H1 (cell line): ENCODE data around the gene EPB41L4B. TPM values are rescaled to one million over a fixed set of nuclear protein-coding genes. Genes with fewer than 3 reads are reported as not detected.
A peak's percentile ranks its signal among the peaks of the same experiment; 100 is the strongest.

Experiments used
- CTCF ChIA-PET: fragments of 300-600 bp; sonication (Branson Sonifier 250); formaldehyde crosslinking; loops from one replicate; lab custom pipeline; 2021; ENCODE audit not compliant: partially characterized antibody; lab: Charles Lee
- POLR2A ChIA-PET: fragments of 300-600 bp; sonication (Branson Sonifier 250); formaldehyde crosslinking; loops from one replicate; lab custom pipeline; 2021; ENCODE audit warnings: inconsistent platforms; ENCODE audit not compliant: partially characterized antibody; lab: Charles Lee
- DNase-seq, 2 experiments: peaks; one replicate each; pipeline versions ENCODE4 v3.0.0 to v3.0.0-alpha.2; 2010 to 2022; ENCODE audit warnings: low spot score in 2 of 2, low read depth in 1 of 2, mixed read lengths in 1 of 2
- FAIRE-seq: peaks from 2 replicates; lab custom pipeline; 2011; peaks lifted over from hg19 to GRCh38; lab: Jason Lieb, UNC
- H2AFZ ChIP-seq: 2 replicates; pipeline ENCODE4 v1.8.1; 2012; ENCODE audit warnings: low read length, inconsistent platforms
- H2AK5ac ChIP-seq: 2 replicates; pipeline ENCODE4 v1.6.1; 2013; ENCODE audit warnings: low read depth, low read length
- H2BK120ac ChIP-seq: replicated peaks from 2 replicates; pipeline ENCODE3; 2013; ENCODE audit warnings: low read depth, low read length, inconsistent platforms
- H2BK12ac ChIP-seq: 2 replicates; pipeline ENCODE4 v1.6.1; 2013; ENCODE audit warnings: low read depth, low read length
- H2BK15ac ChIP-seq: 2 replicates; pipeline ENCODE4 v1.6.1; 2013; ENCODE audit warnings: low read length
- H2BK20ac ChIP-seq: 2 replicates; pipeline ENCODE4 v1.6.1; 2013; ENCODE audit warnings: low read length
- H2BK5ac ChIP-seq: 2 replicates; pipeline ENCODE4 v1.6.1; 2013; ENCODE audit warnings: low read depth, low read length
- H3K14ac ChIP-seq: 2 replicates; pipeline ENCODE4 v1.6.1; 2013; ENCODE audit warnings: inconsistent platforms; ENCODE audit not compliant: insufficient read length
- H3K18ac ChIP-seq: 2 replicates; pipeline ENCODE4 v1.6.1; 2013; ENCODE audit warnings: low read length; ENCODE audit errors: extremely low read depth
- H3K23ac ChIP-seq: 2 replicates; pipeline ENCODE4 v1.6.1; 2013; ENCODE audit warnings: inconsistent platforms; ENCODE audit not compliant: insufficient read length
- H3K23me2 ChIP-seq: 2 replicates; pipeline ENCODE4 v1.6.1; 2013; ENCODE audit warnings: low read depth, low read length
- H3K27ac ChIP-seq: 2 replicates; pipeline ENCODE4 v1.6.1; 2011; ENCODE audit warnings: low read depth, low read length, inconsistent platforms
- H3K27me3 ChIP-seq, 4 experiments: replicated peaks in 1 of 4; 1 replicate in 1 of 4; 2 replicates in 3 of 4; pipeline versions ENCODE4 v1.6.1 to v1.8.1; 2011 to 2013; ENCODE audit warnings: low read length in 3 of 4, mild to moderate bottlenecking in 3 of 4, inconsistent platforms in 2 of 4, mixed read lengths in 2 of 4, moderate library complexity in 1 of 4; ENCODE audit not compliant: control insufficient read depth in 3 of 4, insufficient read depth in 3 of 4; ENCODE audit errors: extremely low read depth in 1 of 4
- H3K36me3 ChIP-seq, 4 experiments: 2 replicates each; pipeline versions ENCODE4 v1.6.1 to v1.8.1; 2011 to 2013; ENCODE audit warnings: mild to moderate bottlenecking in 4 of 4, low read length in 3 of 4, moderate library complexity in 2 of 4, control low read depth in 1 of 4, inconsistent platforms in 1 of 4; ENCODE audit not compliant: insufficient read depth in 4 of 4, control insufficient read depth in 2 of 4
- H3K4ac ChIP-seq: replicated peaks from 2 replicates; pipeline ENCODE3; 2013; ENCODE audit warnings: low read length, low read depth, mixed read lengths, inconsistent platforms; ENCODE audit not compliant: insufficient read length
- H3K4me1 ChIP-seq, 4 experiments: replicated peaks in 1 of 4; 1 replicate in 1 of 4; 2 replicates in 3 of 4; pipeline versions ENCODE4 v1.6.1 to v1.8.1; 2011 to 2013; ENCODE audit warnings: low read length in 3 of 4, inconsistent platforms in 2 of 4, mixed read lengths in 1 of 4; ENCODE audit not compliant: insufficient read depth in 4 of 4, control insufficient read depth in 3 of 4
- H3K4me2 ChIP-seq, 2 experiments: 2 replicates each; pipeline versions ENCODE4 v1.6.1 to v1.8.1; 2011 to 2013; ENCODE audit warnings: low read depth in 2 of 2, low read length in 2 of 2, control low read depth in 1 of 2, inconsistent platforms in 1 of 2, mild to moderate bottlenecking in 1 of 2; ENCODE audit not compliant: insufficient read depth in 1 of 2
- H3K4me3 ChIP-seq, 4 experiments: fragments of 200-600, 300-600 bp in 1 of 4; sonication (generic), shearing (Covaris generic), sonication (Bioruptor Twin) in 1 of 4; 2 replicates each; pipeline versions ENCODE4 v1.5.1 to v1.8.1; 2011 to 2016; ENCODE audit warnings: low read length in 4 of 4, low read depth in 3 of 4, control low read depth in 2 of 4, inconsistent platforms in 2 of 4, mild to moderate bottlenecking in 2 of 4, mixed read lengths in 1 of 4, moderate library complexity in 1 of 4; ENCODE audit not compliant: insufficient read depth in 2 of 4; ENCODE audit errors: extremely low read depth in 1 of 4
- H3K56ac ChIP-seq: replicated peaks from 2 replicates; pipeline ENCODE3; 2013; ENCODE audit warnings: low read depth, mild to moderate bottlenecking, mixed read lengths, low read length, inconsistent platforms; ENCODE audit not compliant: insufficient read length
- H3K79me1 ChIP-seq: 2 replicates; pipeline ENCODE4 v1.6.1; 2013; ENCODE audit warnings: low read depth, low read length, control low read depth
- H3K79me2 ChIP-seq, 2 experiments: 2 replicates each; pipeline versions ENCODE4 v1.6.1 to v1.8.1; 2012 to 2013; ENCODE audit warnings: low read length in 2 of 2, mild to moderate bottlenecking in 2 of 2, inconsistent platforms in 1 of 2; ENCODE audit not compliant: insufficient read depth in 2 of 2, control insufficient read depth in 1 of 2
- H3K9ac ChIP-seq, 4 experiments: replicated peaks in 1 of 4; 1 replicate in 1 of 4; 2 replicates in 3 of 4; pipeline versions ENCODE4 v1.6.1 to v1.8.1; 2011 to 2013; ENCODE audit warnings: low read depth in 3 of 4, low read length in 3 of 4, control low read depth in 2 of 4, mild to moderate bottlenecking in 2 of 4, moderate library complexity in 2 of 4, inconsistent platforms in 1 of 4; ENCODE audit errors: extremely low read depth in 1 of 4
- H3K9me3 ChIP-seq, 2 experiments: 2 replicates each; pipeline versions ENCODE4 v1.6.1 to v1.8.1; 2012 to 2013; ENCODE audit warnings: mild to moderate bottlenecking in 2 of 2, moderate library complexity in 2 of 2, control low read depth in 1 of 2, inconsistent platforms in 1 of 2, low read depth in 1 of 2, low read length in 1 of 2, mixed read lengths in 1 of 2; ENCODE audit not compliant: insufficient read depth in 2 of 2
- H4K20me1 ChIP-seq, 2 experiments: replicated peaks in 1 of 2; 2 replicates each; pipeline versions ENCODE3 to v1.8.1; 2011 to 2013; ENCODE audit warnings: inconsistent platforms in 2 of 2, low read length in 2 of 2, mild to moderate bottlenecking in 1 of 2; ENCODE audit not compliant: insufficient read depth in 2 of 2, control insufficient read depth in 1 of 2
- H4K5ac ChIP-seq: 2 replicates; pipeline ENCODE4 v1.6.1; 2013; ENCODE audit warnings: low read length, low read depth, mixed read lengths, inconsistent platforms; ENCODE audit not compliant: insufficient read length
- H4K8ac ChIP-seq: 2 replicates; pipeline ENCODE4 v1.8.0; 2013; ENCODE audit warnings: mild to moderate bottlenecking, moderate library complexity, low read length, inconsistent platforms; ENCODE audit not compliant: insufficient read depth; ENCODE audit errors: extremely low read depth
- H4K91ac ChIP-seq: replicated peaks from 2 replicates; pipeline ENCODE3; 2013; ENCODE audit warnings: low read length, mixed read lengths, inconsistent platforms; ENCODE audit not compliant: insufficient read length
- MAX ChIP-seq: IDR thresholded peaks from 2 replicates; pipeline ENCODE4 v1.6.1; 2012; ENCODE audit warnings: inconsistent platforms
- POU5F1 ChIP-seq: IDR thresholded peaks from 2 replicates; pipeline ENCODE4 v1.6.1; 2011; ENCODE audit warnings: low read depth, mild to moderate bottlenecking, low read length, moderate library complexity
- WGBS, 2 experiments: shearing (Covaris generic) in 1 of 2; methylation state at CpG; one replicate each; pipeline versions ENCODE4 v1.1.6 to v1.1.7; 2013 to 2015; ENCODE audit warnings: low lambda C conversion rate in 2 of 2, mixed read lengths in 2 of 2, inconsistent platforms in 1 of 2, low coverage in 1 of 2, missing lambda C conversion rate in 1 of 2; ENCODE audit not compliant: insufficient replicate concordance in 2 of 2, insufficient coverage in 1 of 2, insufficient read length in 1 of 2; ENCODE audit errors: extremely low coverage in 1 of 2, missing lambda C conversion rate in 1 of 2; 5-methylcytosine and 5-hydroxymethylcytosine counted together
- polyA plus RNA-seq, 7 experiments: library from polyadenylated mRNA; depleted of rRNA in 3 of 7; stranded (reverse) in 5 of 7; unstranded in 2 of 7; fragments of >200 nt in 5 of 7; fragments of 200-250 nt in 2 of 7; gene quantifications; 1 replicate in 5 of 7; 2 replicates in 1 of 7; 4 replicates in 1 of 7; pipeline versions ENCODE4 v1.2.1 to v1.2.3, GENCODE V29; 2011 to 2013; ENCODE audit warnings: missing spikeins in 2 of 7, mixed read lengths in 2 of 7
- total RNA-seq: library from RNA; stranded (reverse); fragmentation: NEBNext Ultra II Directional; extraction: Animal tissue kit (Norgen Biotek cat#: 25700); gene quantifications from 2 replicates; pipeline ENCODE4 v1.2.1, GENCODE V29; 2021

EPB41L4B gene
- total and polyA plus RNA-seq, 2 of the 8 experiments (the other 6 are each of a cell fraction or from before 2014, with no cell fraction given), result 11.9 to 25.0 TPM

GRCh38 chr9:109355564-109356297, 34.9 kb upstream of the EPB41L4B start:
- Histone ChIP-seq H3K79me2 (no peaks in the 10 kb centered on the region), H2AK5ac (no peak overlapping the region), H4K91ac (no peak overlapping the region), H3K23me2 (no peaks in the 10 kb centered on the region), H3K56ac (no peak overlapping the region), H4K8ac (0 out of 2 replicates have a peak overlapping the region, but pooled peaks have one; percentile 41), H3K4ac (no peak overlapping the region), H2BK20ac (no peak overlapping the region; the same call in 1 of the 2 replicates), H3K14ac (no peak overlapping the region), H3K27ac (no peak overlapping the region), H4K5ac (no peak overlapping the region), H3K9ac (no peak overlapping the region), H3K4me2 (no peak overlapping the region), H2BK12ac (no peak overlapping the region), H3K79me1 (no peaks in the 10 kb centered on the region), H3K27me3 (no peaks in the 10 kb centered on the region), H3K9me3 (no peaks in the 10 kb centered on the region), H3K36me3 (no peaks in the 10 kb centered on the region), H4K20me1 (no peaks in the 10 kb centered on the region), H2BK15ac (no peak overlapping the region), H2BK120ac (no peak overlapping the region), H2BK5ac (no peak overlapping the region), H3K18ac (no peak overlapping the region), H2AFZ (no peak overlapping the region), H3K4me1 (no peaks in the 10 kb centered on the region), H3K4me3 (no peak overlapping the region), H3K23ac (no peak overlapping the region)
- TF ChIP-seq POU5F1 (no peak), MAX (0 out of 2 replicates have a peak, but pooled peaks have one; percentile 29)
- no peak for FAIRE-seq
- DNase-seq, result no peak
- ChIA-PET POLR2A (no interaction called here), CTCF (interaction anchor here (1.0 to 4.6 kb wide), 3 partner anchors 10 to 56 kb away, joined by 3 to 29 read pairs (median 4); no protein-coding TSS in a partner anchor)
- 89% methylated on average over 21 of the region's 21 CpGs; no CpG with 5 or more reads in 1 of the 2 experiments for WGBS, 2 experiments
